NCI-H2227 treated with DMSO at 0.1 percent for 48 hours (cell line): ENCODE measurements around the gene KCNQ1.

Experiments used
- DNase-seq: peaks from one replicate; lab custom pipeline; 2025; lab: John Stamatoyannopoulos, UW

Gene KCNQ1

DNA sequence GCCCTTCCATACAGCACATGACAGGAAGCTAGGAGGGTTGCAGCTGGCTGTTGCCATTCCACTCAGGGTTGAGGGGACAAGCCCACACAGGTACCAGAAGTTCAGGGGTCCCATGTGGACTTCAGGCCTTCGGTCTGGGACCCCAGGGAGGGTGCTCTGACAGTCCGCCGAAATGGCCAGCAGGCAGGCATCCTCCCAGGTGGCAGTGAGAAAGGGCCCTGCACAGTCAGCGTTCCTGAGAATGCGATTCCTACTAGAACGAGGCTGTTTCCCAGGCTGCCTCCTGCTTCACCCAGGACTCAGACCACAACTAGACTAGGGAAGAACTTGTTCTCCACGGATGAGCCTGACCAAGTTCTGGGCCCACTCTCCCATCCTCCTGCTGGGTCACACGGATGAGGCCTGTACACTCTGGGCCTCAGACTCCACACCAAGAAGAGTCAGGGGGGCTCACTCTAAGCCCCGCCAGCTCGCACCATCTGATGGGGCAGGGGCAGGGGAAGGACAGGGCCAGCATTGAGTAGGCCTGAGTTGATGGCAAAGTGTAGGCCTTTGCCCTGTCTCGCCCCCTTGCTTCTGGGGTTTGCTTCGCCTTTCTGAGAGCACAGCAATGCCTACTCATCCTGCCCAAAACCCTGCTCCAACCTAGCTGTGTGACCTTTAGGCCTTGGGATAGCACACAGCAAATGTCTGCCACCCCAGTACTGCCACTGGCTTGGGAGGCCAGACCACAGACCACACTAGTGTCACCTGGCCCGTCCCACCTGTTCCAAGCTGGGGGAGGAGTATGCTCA lies 241.0 kb downstream of the KCNQ1 start:
- DNase-seq = no peak

DNA sequence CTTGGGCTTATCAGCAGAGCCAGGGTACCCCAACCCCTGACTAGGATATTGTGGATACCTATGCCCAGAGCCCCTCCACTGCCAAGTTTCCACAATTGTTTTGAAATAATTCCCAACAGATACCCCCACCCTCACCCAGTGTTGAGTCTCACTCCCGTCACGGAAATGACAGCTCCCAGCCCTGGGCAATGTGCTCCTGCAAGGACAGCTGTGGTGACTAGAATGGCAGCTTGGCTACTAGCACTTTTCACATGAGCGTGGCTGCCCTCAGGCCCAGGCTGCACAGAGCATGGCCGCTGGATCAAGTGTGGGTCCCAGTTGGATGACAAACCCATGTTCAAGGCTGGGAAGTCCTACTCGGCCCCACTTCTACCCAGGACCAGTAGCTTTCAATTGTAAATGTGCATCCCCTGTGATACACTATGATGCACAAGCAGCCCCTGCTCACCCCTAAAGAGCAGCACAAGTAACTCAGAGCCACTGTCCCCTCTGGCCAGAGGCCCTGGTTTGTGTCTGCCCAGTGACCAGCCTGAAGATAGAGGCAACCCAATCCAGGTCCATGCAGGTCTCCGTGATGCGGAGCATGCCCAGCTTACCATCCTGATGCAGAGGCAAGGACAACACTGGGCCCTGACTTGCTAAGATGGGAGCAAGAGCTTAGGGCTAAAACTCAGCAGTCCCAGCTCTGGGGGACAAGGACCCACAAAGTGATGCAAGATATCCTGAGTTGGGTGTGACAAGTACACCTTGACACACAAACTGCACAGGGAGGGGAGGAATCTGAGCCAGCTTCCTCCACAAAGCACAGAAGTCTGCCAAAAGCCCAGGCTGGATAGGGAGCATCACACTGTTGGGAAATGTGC lies 241.8 kb downstream of the KCNQ1 start:
- no peak for DNase-seq

DNA sequence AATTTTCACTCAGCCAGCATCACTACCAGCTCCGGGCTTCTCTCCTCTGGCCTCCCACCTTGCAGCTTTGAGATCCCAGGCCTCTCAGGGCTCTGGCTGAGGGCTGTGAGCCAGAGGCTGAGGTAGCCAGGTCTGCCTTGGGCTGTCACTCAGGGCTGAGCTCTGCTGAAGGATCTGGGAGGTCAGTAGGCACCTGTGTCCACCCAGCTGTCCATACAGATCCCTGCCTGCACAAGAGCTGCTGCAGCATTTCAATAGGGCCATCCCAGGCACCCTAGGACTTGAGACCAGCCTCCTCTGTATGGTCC lies 242.4 kb downstream of the KCNQ1 start:
- DNase-seq = no peak

DNA sequence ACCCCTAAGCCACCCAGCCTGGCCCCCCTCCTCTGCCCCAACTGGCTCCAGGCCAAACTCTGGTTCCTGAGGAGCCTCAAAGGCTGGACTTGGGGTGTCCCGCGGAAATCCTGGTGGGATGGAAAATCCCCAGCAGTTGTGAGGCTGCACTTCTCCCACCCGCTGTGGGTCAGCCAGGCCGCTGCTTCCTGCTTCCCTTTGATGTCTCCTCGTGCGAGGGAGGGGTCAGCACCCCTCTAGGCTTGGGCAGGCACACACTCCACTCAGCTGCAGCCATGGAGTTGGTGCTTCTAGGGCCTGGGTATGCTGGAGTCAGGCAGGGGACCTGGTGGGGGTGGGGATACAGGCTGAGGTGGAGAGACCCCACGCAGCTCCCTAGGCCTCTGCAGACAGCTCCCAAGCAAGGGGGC lies 243.0 kb downstream of the KCNQ1 start:
- DNase-seq = no peak

DNA sequence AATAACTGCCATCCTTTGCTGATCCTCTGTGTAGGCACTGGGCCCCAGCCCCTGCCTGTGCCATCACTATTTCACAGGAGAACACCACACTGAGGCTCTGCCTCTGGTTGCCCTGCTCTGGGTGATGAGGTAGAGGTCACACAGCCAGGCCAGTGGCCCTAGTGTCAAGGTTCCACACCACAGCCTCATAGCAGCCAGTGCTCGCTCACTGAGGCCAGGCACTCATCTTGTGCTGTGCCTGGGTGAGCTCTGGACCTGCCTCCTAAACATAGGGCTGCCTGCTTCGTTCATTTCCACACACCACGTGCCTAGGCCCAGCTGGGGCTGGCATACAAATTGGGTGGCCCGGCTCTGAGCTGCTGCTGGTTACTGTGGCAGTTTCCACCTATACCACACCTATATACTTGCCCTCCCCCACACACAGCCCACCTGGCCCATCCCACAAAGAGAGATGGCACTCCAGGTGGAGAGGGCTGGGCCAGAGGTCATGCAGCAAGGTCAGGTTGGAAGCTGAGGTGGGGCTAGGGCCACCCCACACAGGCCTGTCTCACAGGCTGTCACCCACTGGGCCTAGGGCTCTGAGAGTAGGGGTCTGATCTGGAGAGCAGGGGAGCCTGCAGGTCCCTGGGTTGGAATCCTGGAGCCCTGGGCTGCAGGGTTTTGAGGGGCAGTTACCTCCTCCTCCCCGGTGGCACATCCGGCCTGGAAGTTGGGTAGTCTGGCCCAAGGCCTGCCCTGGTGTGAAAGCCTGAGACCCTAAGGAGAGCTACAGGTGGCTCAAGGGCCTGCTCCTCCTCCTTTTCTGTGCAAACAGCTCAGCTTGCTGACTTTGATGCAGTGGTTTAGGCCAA lies 243.8 kb downstream of the KCNQ1 start:
- no peak for DNase-seq

DNA sequence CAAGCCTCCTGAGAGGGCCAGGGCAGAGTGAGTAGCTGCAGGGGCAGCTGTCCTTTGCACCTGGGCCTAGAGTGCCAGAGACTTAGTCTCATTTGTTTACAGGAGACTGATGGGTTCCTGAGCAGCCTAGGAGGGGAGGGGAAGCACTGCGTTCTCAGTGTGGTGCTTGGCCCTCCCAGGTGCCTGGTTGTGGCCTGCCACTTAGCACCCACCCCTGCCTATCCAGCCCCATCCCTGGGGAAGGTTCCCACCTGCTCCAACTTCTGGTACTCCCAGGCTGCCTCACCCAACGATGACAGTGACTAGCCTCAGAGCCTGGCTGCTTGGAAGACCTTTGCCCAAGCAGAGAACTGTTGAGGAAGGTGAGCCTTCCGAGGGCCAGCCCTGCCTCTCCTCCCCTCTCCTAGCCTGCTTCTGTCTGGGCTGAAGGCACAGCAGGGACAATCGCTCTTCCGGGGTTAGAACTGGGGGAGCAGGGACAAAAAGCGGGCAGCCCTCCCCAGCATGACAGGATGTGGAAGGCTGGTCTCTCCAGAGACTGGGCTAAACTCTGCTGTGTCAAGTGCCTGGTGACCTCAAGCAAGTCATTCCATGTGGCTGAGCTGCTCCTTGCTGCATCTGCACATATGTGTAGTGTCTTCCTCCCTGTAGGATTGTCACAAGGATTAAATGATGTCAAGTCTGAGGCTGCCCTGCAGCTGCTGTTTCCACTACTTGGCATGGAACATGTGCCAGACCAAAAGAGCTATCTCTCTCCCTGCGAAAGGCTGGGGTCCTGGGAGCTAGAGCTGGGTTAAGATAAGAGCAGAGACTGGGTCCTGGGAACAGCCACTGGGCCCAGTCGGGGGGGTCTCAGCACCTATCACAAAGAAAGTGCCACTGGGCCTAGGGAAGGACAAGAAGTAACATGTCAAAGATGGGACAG lies 245.1 kb downstream of the KCNQ1 start:
- no peak for DNase-seq

DNA sequence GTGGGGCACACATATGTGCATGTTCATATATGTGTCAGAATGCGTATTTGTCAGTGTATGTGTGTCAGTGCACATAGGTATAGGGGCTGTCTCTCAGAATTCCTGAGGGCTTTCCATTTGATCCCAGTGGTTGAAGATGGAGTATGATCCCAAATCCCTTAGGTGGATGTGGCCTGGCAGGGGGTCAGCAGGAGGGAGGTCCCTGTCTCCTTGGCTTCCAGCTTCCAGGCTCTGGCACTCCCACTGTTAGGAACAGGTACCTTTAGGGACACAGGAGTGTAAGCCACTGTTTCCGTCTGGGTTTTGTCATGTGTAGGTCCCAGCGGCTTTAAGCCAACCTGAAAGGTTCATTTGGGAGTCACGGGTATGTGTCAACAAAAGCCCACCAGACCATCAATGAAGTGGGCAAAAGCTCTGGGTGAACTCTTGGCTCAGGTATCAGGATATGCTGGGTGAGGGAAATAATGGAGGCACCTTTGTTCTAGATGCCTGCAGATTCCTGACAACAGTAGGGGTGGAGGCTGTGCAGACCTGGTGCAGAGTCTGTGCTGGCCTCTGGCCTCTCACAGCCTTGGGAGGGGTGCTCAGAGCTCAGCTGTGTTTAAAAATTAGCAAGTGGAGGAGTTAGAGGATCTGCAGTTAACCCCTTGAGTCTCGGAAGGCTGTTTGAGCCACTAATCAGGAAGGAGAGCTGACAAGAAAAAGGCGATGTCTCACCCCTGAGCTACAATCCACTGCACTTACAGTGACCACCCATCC lies 246.0 kb downstream of the KCNQ1 start:
- DNase-seq = no peak

DNA sequence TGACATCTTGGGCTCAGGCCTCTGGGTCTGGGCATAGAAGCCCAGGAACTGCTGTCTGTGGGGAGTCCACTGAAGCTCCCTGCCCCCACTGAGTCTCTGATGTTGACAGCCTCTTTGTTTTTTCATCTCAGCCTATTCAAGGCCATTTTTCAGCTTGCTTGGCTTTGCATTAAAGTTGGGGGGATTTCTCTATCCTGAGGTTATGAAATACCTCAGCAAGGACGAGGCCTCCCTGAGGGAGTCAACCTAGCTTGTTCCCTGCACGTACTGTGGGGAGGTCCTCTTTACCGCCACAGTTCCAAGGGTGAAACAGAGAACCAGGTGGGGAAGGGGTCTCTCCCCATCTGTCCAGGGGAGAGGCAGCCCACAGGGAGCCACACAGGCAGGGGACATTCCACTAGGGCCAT lies 246.6 kb downstream of the KCNQ1 start:
- DNase-seq = no peak

DNA sequence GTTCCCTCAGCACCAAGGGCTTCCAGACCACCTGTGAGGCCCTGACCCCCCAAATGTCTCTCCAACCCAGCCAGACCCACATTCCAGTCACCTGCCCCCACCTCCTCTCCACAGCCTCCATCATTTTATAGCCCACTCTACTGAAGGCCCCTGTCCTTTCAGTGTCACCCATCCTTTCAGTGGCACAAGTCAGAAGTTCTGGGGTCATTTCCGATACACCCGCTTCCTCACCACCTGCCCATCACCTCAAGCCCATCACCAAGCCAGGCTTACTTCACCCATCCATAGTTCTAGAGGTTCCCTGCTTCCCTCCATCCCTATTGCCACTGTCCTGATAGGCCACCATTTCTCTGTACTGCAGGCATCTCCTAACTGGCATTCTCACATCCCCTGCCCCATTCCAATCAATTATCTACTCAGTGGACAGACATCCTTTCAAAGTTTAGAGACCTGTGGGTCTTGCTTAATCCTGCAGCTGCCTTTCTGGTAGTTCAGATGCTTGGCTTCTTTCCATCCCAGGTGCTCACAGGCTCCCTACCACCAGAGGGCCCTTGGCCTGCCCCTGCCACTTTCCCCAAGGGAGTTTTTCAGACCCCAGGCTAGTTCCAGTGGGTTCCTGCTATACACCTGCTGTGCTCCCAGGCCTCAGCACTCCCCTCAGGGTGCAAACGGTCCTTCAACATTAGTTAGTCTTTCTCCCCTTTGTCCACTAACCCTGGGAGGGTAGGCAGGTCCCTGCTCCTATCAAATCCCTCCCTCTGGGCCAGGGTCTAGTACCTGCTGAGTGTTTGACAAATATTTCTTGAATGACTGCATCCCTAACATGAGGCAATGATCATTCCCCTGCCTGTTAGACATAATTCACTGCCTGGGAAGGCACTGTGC lies 247.4 kb downstream of the KCNQ1 start:
- no peak for DNase-seq

DNA sequence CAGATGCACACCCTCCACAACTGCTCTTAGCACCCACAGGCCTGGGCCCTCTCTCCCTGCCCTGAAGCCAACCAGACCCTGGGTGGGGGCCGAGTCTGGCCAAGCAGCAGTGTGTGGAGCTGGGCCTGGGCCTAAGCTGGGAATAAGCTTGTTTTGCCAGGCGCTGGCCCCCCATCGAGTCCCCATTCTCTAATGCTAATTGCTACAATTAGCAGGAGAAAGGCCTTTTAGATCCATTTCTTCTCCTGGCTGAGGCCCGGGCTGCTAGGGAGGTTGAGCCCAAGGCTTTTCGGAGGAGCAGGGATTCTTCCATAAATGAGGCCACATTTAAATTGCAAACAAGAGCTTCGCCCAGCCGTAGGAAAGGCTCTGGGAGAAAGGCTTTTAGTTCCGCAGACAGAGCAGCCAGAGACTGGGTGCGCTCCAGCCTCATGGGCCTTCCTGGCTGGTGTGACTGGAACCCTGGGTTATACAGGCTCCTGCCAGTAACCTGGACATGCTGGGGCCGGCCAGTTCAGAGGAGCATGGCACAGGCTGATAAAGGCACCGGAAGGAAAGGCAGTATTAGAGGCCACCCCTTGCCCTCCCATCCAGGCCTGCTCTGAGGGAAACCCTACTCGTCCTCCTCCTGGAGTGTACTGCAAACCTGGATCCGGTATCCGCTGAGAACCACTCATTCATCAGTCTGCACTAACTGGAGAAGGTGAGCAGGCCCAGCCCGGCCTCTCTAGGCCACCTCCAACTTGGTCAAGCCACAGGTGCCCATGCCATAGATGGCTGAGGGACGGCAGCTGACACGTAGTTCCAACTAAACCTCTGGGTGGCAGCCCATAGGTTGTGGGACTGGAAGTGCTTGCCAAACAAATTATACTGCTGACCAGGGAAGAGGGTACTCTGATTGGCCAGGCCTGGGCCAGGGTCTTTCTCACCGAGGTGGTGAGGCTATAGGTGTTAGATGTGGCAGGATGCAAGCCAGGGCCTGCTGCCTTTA lies 248.8 kb downstream of the KCNQ1 start:
- no peak for DNase-seq

DNA sequence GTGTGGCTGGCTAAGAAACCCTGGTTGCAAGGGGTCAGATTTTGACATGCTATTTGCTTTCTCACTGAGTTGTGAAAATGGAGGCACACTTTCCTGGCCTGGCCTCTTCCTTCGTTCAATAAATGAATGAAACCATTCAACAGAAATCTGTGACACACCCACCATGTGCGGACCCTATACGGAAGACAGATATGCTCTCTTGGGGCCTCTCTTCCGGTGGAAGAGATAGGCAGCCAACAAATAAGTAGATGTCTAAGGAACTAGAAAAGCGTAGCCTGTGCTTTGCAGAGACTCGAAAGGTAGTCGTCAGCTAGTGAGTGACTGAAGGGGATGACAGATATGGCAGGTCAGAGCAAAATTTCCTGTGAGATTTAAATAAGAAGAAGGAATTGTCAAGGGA lies 249.7 kb downstream of the KCNQ1 start:
- no peak for DNase-seq

DNA sequence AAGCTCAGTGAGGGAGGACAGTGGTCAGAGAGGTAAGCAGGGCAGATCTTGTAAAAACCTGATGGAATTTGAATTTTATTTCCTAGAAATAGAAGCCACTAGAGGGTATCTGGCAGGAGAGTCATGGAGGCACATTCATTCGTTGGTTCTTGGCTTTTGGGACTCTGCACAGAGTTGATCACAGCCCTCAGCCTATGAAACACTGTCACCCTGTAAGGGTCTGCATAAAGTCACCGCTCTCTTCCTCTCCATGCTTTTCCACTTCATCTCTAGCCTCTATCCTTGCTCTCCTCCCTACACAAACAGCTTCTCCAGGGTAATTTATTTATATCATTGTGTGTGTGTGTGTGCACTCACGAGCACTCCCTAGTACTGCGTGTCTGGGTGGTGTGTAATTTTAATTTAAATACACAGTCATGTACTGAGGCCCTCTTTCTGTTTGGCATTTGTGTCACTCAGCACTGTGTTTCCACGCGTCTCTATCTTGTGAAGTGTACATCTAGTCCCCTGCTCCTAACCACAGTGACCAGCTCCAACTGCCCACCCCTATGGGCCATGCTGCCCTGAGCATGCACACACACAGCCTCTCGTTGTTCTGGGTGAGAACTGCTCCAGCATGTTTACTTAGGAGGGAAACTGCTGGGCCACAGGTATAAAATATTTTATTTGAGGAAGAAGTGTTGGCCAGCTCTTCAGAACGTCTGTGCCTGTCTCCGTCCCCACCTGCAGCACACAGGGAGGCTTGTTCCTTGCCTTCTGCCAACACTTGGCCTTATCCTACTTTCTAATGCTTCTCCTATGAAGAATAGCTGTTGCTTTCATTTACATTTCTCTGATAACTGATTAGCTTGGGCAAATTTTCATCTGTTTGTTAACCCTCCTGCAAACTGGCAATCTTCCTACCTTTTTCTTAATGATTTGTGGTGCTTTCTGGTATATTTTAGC lies 250.5 kb downstream of the KCNQ1 start:
- DNase-seq = no peak

DNA sequence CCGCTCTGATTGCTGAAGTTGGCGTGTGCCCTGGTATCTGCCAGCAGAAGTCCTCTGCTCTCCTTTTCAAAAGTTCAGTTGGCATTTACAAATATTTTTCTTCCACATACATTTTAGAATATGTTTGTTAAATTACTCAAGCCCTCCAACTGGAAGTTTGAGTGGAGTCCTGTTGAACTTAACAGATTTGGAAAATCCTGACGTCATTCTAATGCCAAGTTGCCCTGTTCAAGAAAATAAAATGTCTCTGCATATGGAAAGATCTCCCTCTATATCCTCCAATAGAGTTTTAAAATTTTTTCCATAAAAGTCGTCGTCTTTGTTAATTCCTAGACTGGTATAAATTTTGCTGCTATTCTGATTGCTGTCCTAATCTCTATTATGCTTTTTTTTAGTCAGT lies 251.6 kb downstream of the KCNQ1 start:
- no peak for DNase-seq

DNA sequence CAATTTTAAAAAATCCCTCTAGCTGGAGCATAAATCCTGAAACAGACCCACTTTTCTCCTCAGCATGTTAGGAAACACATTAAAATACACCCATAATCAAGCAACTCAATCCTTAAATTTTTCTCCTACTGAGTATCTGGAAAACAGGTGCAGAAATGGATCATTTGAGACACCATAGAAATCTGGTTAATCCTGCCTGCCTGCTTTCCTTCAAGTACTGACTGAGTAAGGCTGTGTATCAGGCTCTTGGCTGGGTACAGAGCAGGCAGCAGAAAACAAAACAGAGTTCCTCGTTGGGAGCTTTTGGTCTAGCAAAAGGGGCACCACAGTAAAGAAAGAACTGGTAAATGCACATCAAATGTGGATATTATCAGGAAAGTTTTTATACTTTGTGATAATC lies 253.1 kb downstream of the KCNQ1 start:
- no peak for DNase-seq

DNA sequence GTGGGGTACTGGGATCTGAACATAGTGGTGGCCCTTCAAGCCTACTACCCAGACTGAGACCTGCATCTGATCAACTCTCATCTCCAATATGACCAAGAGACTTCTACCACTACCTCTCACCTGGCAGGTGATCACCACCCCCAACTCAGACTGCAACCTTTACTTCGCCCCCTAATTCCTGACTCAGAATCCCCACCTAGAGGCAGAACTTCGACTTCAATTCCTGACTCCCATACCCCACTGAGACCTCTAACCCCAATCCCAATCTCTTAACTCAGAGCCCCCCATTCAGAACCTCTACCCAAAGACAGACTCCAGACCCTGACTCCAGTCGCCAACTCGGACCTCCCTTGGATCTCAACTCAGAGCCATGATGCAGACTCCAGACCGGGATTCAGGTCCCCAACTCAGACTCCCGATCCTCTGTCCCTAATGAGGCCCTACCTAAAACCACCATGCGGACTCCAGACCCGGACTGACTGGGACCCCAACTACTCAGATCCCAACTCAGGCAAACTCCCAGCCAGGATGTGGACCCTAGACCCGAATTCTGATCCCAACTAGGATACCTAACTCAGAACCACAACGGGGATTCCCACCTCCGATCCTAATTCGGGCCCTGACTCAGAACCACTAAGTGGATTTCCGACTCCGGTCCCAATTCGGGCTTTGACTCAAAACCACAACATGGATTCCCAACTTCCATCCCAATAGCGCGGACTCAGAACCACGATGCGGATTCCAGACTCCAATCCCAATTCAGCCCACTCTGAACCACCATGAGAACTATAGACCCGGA lies 253.8 kb downstream of the KCNQ1 start:
- DNase-seq = no peak

DNA sequence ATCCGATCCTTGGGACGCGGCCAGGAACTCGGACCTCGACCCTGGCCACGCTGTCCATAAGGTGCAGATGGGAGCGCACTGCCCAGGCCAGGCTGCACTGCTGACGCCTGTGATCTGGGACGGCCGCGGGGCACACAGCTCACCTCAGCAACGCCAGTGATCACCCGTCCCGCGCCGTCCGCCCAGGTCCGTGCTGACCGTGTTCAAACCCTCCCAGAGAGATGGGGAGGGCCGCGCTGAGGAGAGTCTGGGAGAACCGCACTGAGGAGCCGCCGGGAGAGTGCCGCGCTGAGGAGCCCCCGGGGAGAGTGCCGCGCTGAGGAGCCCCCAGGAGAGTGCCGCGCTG lies 254.3 kb downstream of the KCNQ1 start:
- DNase-seq = no peak
